ES-I3 (cell line): ENCODE data around the gene EIF3F.

ENCODE experiments used
- H3K36me3 ChIP-seq: 2 replicates; pipeline ENCODE4 v1.6.1; 2013; ENCODE audit warnings: mild to moderate bottlenecking, low read length, control low read depth, moderate library complexity; ENCODE audit not compliant: insufficient read depth
- H3K4me1 ChIP-seq: 2 replicates; pipeline ENCODE4 v1.6.1; 2013; ENCODE audit warnings: mild to moderate bottlenecking, control low read depth, low read length; ENCODE audit not compliant: insufficient read depth
- H3K9ac ChIP-seq: 2 replicates; pipeline ENCODE4 v1.6.1; 2013; ENCODE audit warnings: low read depth, mild to moderate bottlenecking, low read length, moderate library complexity
- H3K9me3 ChIP-seq: 2 replicates; pipeline ENCODE4 v1.6.1; 2013; ENCODE audit warnings: mild to moderate bottlenecking, low read length, moderate library complexity; ENCODE audit not compliant: control insufficient read depth, insufficient read depth

Gene EIF3F

GRCh38 chr11:8049084-8049483, 61.9 kb downstream of the EIF3F start:
- Histone ChIP-seq H3K9me3 (no peaks in the 10 kb centered on the region), H3K4me1 (no peaks in the 10 kb centered on the region), H3K9ac (no peak overlapping the region), H3K36me3 (no peaks in the 10 kb centered on the region)
